GM12878 (cell line): Measurements from ENCODE around the gene C1QBP.

Experiments
- BACH1 ChIP-seq: fragments of 450-650 bp; IDR thresholded peaks from 2 replicates; pipeline ENCODE4 v1.6.1; 2017; ENCODE audit warnings: mild to moderate bottlenecking, borderline replicate concordance
- BCL3 ChIP-seq: IDR thresholded peaks from 2 replicates; pipeline ENCODE4 v1.6.1; 2011; ENCODE audit warnings: borderline replicate concordance, low read depth, mild to moderate bottlenecking, moderate library complexity, low read length; ENCODE audit not compliant: insufficient read depth, poor library complexity, severe bottlenecking
- CREB1 ChIP-seq: IDR thresholded peaks from 2 replicates; pipeline ENCODE4 v1.6.1; 2012; ENCODE audit warnings: low read depth, mild to moderate bottlenecking, inconsistent platforms
- CTCF ChIP-seq, 3 experiments: IDR thresholded peaks in 2 of 3; conservative IDR thresholded peaks in 1 of 3; 2 replicates each; pipeline ENCODE4 v1.5.1; 2011; ENCODE audit warnings: low read depth in 3 of 3, low read length in 3 of 3, mild to moderate bottlenecking in 3 of 3, control low read depth in 2 of 3, moderate library complexity in 2 of 3, inconsistent platforms in 1 of 3, mixed read lengths in 1 of 3; ENCODE audit not compliant: control insufficient read depth in 2 of 3, insufficient read depth in 1 of 3; ENCODE audit errors: extremely low read depth in 1 of 3
- HCFC1 ChIP-seq: fragments of 150-350 bp; IDR thresholded peaks from 2 replicates; pipeline ENCODE4 v1.6.1; 2014; ENCODE audit warnings: low read length
- POLR2A ChIP-seq: IDR thresholded peaks from 2 replicates; pipeline ENCODE4 v1.6.1; 2011; ENCODE audit warnings: low read depth, mild to moderate bottlenecking, low read length
- POLR2AphosphoS5 ChIP-seq: IDR thresholded peaks from 2 replicates; pipeline ENCODE4 v1.6.1; 2011; ENCODE audit warnings: mild to moderate bottlenecking, low read length, inconsistent platforms
- RAD51 ChIP-seq: fragments of 450-650 bp; IDR thresholded peaks from 2 replicates; pipeline ENCODE4 v1.6.1; 2016; ENCODE audit warnings: moderate library complexity, mild to moderate bottlenecking, inconsistent platforms
- REST ChIP-seq: IDR thresholded peaks from 2 replicates; pipeline ENCODE4 v1.6.1; 2012; ENCODE audit warnings: mild to moderate bottlenecking, low read depth, low read length
- SKIL ChIP-seq: fragments of 450-650 bp; IDR thresholded peaks from 2 replicates; pipeline ENCODE4 v1.6.1; 2017; ENCODE audit warnings: mild to moderate bottlenecking, low read depth, inconsistent platforms; ENCODE audit not compliant: poor library complexity, severe bottlenecking
- SREBF2 ChIP-seq: IDR thresholded peaks from 2 replicates; pipeline ENCODE4 v1.6.1; 2012; ENCODE audit warnings: mild to moderate bottlenecking, low read length
- TARDBP ChIP-seq: IDR thresholded peaks from 2 replicates; pipeline ENCODE4 v1.6.1; 2016; ENCODE audit warnings: borderline replicate concordance
- YY1 ChIP-seq: IDR thresholded peaks from 2 replicates; pipeline ENCODE4 v1.6.1; 2011; ENCODE audit warnings: low read depth, mild to moderate bottlenecking, low read length
- TF ChIP-seq, protein P1 (sequence below): IDR thresholded peaks from 2 replicates; pipeline ENCODE4 v1.6.1; 2012; ENCODE audit warnings: low read length, inconsistent platforms

DNA sequence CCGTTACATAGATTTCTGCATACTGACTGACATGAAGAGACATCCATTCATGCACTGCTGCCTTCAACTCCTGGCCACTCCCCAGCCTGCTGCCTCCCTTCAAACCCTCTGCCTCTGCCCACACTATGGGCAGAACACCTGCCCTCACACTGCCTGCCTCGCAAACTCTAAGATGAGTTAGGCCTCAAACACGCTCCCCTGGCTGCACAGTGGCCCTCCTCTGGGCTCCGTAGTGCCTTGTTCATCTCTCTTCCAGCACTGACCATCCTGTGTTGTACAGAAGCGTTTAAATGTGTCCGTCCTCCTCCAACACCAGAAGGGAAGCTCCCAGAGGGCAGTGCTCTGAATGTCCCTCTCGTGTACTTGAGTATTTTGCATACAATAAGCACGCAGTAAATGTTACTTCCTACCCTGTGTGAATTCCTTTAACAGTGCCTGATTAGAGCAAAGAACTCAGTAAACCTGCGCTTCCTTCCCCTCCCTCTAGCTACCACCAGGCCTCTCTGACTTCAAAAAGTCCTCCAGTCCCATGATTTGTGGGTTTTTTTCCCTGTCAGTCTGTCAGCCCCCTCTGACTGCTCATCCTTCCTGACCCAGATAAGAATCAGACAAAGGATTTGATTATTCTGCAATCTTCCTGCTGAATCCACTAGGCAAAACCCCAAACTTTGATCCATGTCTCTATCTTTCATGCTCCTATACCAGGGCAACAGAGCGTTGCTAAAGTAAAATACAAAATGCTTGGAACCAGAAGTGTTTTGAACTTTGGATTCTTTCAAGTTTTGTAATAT lies 26.0 kb upstream of the C1QBP start:
- TF ChIP-seq CTCF (IDR thresholded peaks at IDR 0.05 in 2 of 3, conservative IDR thresholded peaks at IDR 0.05 in 1 of 3; ENCODE audit: control insufficient read depth in 2 of 3, extremely low read depth in 1 of 3, insufficient read depth in 1 of 3, low read depth in 3 of 3, low read length in 3 of 3) (no peak), POLR2AphosphoS5 (no peak), REST (no peak), BCL3 (no peak), RAD51 (no peak), YY1 (no peak), CREB1 (no peak), BACH1 (no peak), TARDBP (no peak), SREBF2 (no peak), SKIL (no peak), POLR2A (no peak), HCFC1 (no peak)
- TF ChIP-seq, protein P1, sequence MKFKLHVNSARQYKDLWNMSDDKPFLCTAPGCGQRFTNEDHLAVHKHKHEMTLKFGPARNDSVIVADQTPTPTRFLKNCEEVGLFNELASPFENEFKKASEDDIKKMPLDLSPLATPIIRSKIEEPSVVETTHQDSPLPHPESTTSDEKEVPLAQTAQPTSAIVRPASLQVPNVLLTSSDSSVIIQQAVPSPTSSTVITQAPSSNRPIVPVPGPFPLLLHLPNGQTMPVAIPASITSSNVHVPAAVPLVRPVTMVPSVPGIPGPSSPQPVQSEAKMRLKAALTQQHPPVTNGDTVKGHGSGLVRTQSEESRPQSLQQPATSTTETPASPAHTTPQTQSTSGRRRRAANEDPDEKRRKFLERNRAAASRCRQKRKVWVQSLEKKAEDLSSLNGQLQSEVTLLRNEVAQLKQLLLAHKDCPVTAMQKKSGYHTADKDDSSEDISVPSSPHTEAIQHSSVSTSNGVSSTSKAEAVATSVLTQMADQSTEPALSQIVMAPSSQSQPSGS: no peak
